Osteoblast (primary cell): ENCODE data around the gene SNED1. TPM values are rescaled to one million over a fixed set of nuclear protein-coding genes. Genes with fewer than 3 reads are reported as not detected.
"Not testable (repeated sequence)": the region's sequence is repeated elsewhere in the genome, so short reads cannot be mapped to it uniquely, and the experiment has no call there.

Experiments used
- DNase-seq: peaks from one replicate; pipeline ENCODE4 v3.0.0; 2011; ENCODE audit warnings: low spot score, mixed read lengths; ENCODE audit not compliant: insufficient read length; ENCODE audit errors: missing footprints
- H2AFZ ChIP-seq: 2 replicates; pipeline ENCODE4 v1.6.0; 2011; ENCODE audit warnings: mild to moderate bottlenecking, low read length
- H3K27ac ChIP-seq: 2 replicates; pipeline ENCODE4 v1.5.1; 2011; ENCODE audit warnings: mild to moderate bottlenecking, low read depth, low read length, moderate library complexity
- H3K27me3 ChIP-seq: 2 replicates; pipeline ENCODE4 v1.6.0; 2012; ENCODE audit warnings: mild to moderate bottlenecking, control low read depth, inconsistent platforms, low read length, moderate library complexity; ENCODE audit not compliant: insufficient read depth
- H3K36me3 ChIP-seq: 2 replicates; pipeline ENCODE4 v1.5.1; 2011; ENCODE audit warnings: mild to moderate bottlenecking, low read length, control low read depth, moderate library complexity; ENCODE audit not compliant: insufficient read depth
- H3K4me1 ChIP-seq: 2 replicates; pipeline ENCODE4 v1.5.1; 2011; ENCODE audit warnings: mild to moderate bottlenecking, low read length, control low read depth, moderate library complexity; ENCODE audit not compliant: insufficient read depth
- H3K4me2 ChIP-seq: 2 replicates; pipeline ENCODE4 v1.6.0; 2011; ENCODE audit warnings: mild to moderate bottlenecking, low read length; ENCODE audit not compliant: insufficient read depth
- H3K4me3 ChIP-seq: fragments of 200-600 bp; sonication (generic); 3 replicates; pipeline ENCODE4 v1.5.1; 2012; ENCODE audit warnings: mild to moderate bottlenecking, low read length, inconsistent platforms; ENCODE audit not compliant: insufficient read depth
- H3K79me2 ChIP-seq: 2 replicates; pipeline ENCODE4 v1.6.0; 2012; ENCODE audit warnings: mild to moderate bottlenecking, low read length, control low read depth, inconsistent platforms; ENCODE audit not compliant: insufficient read depth
- H3K9me3 ChIP-seq: 2 replicates; pipeline ENCODE4 v1.5.1; 2011; ENCODE audit warnings: low read depth, low read length, control low read depth
- H4K20me1 ChIP-seq: 2 replicates; pipeline ENCODE4 v1.6.0; 2012; ENCODE audit warnings: mild to moderate bottlenecking, low read length, control low read depth; ENCODE audit not compliant: insufficient read depth
- CTCF ChIP-seq: IDR thresholded peaks from 2 replicates; pipeline ENCODE4 v1.5.1; 2011; ENCODE audit warnings: mild to moderate bottlenecking, low read depth, low read length, moderate library complexity; ENCODE audit errors: extremely low read depth
- total RNA-seq: library from RNA; depleted of rRNA; stranded (reverse); fragments of >200 nt; gene quantifications from 2 replicates; pipeline ENCODE4 v1.2.3, GENCODE V29; 2012

SNED1 gene
- total RNA-seq, 1 donor, result 94.8 TPM

- Histone ChIP-seq H3K4me2 (no peak overlapping the region), H4K20me1 (no peaks in the 10 kb centered on the region), H3K79me2 (no peaks in the 10 kb centered on the region), H3K27ac (no peak overlapping the region), H3K4me1 (no peaks in the 10 kb centered on the region), H3K9me3 (no peaks in the 10 kb centered on the region), H3K27me3 (peaks cover 39% of the 10 kb centered on the region), H2AFZ (no peak overlapping the region), H3K4me3 (no peak overlapping the region), H3K36me3 (no peaks in the 10 kb centered on the region)
- no peak for TF ChIP-seq CTCF
- DNase-seq, result peak; percentile 91
Observed at GRCh38 chr2:240972636-240973521, 25.5 kb upstream of the SNED1 start.

GRCh38 chr2:240974771-240975572, 23.4 kb upstream of the SNED1 start:
- no peak for TF ChIP-seq CTCF
- DNase-seq, result no peak

GRCh38 chr2:240975903-240976302, 22.5 kb upstream of the SNED1 start:
- not testable (repeated sequence) for H3K9me3 ChIP-seq, H3K36me3 ChIP-seq, H3K4me3 ChIP-seq, H3K4me1 ChIP-seq, H2AFZ ChIP-seq, H3K4me2 ChIP-seq, H4K20me1 ChIP-seq, DNase-seq, H3K27ac ChIP-seq, H3K79me2 ChIP-seq
- peaks cover 38% of the 10 kb centered on the region for H3K27me3 ChIP-seq

More at GRCh38 chr2:240974771-240975572, 23.4 kb upstream of the SNED1 start:
- Histone ChIP-seq H3K9me3 (no peaks in the 10 kb centered on the region), H4K20me1 (no peaks in the 10 kb centered on the region), H3K79me2 (no peaks in the 10 kb centered on the region), H3K4me3 (no peak overlapping the region), H3K4me2 (no peak overlapping the region), H3K36me3 (no peaks in the 10 kb centered on the region), H3K4me1 (no peaks in the 10 kb centered on the region), H3K27me3 (peaks cover 39% of the 10 kb centered on the region), H3K27ac (no peak overlapping the region), H2AFZ (no peak overlapping the region)

- Histone ChIP-seq H4K20me1 (no peaks in the 10 kb centered on the region), H3K27ac (no peak overlapping the region), H3K4me2 (no peak overlapping the region), H3K4me3 (no peak overlapping the region), H3K36me3 (no peaks in the 10 kb centered on the region), H3K27me3 (no peaks in the 10 kb centered on the region), H2AFZ (no peak overlapping the region), H3K79me2 (no peaks in the 10 kb centered on the region), H3K9me3 (no peaks in the 10 kb centered on the region), H3K4me1 (no peaks in the 10 kb centered on the region)
- TF ChIP-seq CTCF, result no peak
- peak; percentile 90 for DNase-seq
Observed at GRCh38 chr2:240981280-240981679, 17.1 kb upstream of the SNED1 start.
